K562 (cell line): ENCODE data around the gene ARHGEF18. TPM values are rescaled to one million over a fixed set of nuclear protein-coding genes. Genes with fewer than 3 reads are reported as not detected.

Source experiments
- CHD1 ChIP-seq: fragments of 200-600 bp; sonication (generic); IDR thresholded peaks from one replicate; pipeline ENCODE4 v1.6.1; 2012; ENCODE audit warnings: mild to moderate bottlenecking, moderate library complexity, low read length, inconsistent platforms
- GATA2 ChIP-seq: sonication (generic); formaldehyde crosslinking; IDR thresholded peaks from 2 replicates; pipeline ENCODE4 v1.4.0; 2020; ENCODE audit warnings: mild to moderate bottlenecking, missing genetic modification reagents
- ZNF707 ChIP-seq: fragments of 250-450 bp; sonication (Bioruptor Pico); conservative IDR thresholded peaks from 2 replicates; pipeline ENCODE4 v1.8.0; 2022; ENCODE audit warnings: inconsistent platforms, mild to moderate bottlenecking, moderate library complexity
- polyA plus RNA-seq, 8 experiments: library from polyadenylated mRNA; depleted of rRNA in 4 of 8; stranded (reverse) in 5 of 8; unstranded in 3 of 8; fragments of >200 nt; fragmentation: Nextera tagmentation in 2 of 8; fragmentation: Illumina TruSeq in 1 of 8; extraction: Ambion mirVana in 2 of 8; extraction: Trizol in 1 of 8; gene quantifications; 2 replicates each; pipeline versions ENCODE4 v1.2.1 to v1.2.3, GENCODE V29; 2011 to 2014; ENCODE audit warnings: inconsistent platforms in 1 of 8, missing spikeins in 1 of 8
- total RNA-seq, 7 experiments: library from RNA; depleted of rRNA in 6 of 7; stranded (reverse); fragments of >200 nt in 6 of 7; fragmentation: Illumina TruSeq in 2 of 7; extraction: Trizol in 2 of 7; gene quantifications; 2 replicates each; pipeline versions ENCODE4 v1.2.1 to v1.2.3, GENCODE V29; 2011 to 2021; ENCODE audit warnings: low replicate concordance in 1 of 7
- TF ChIP-seq, protein P1 (sequence below): fragments of 450-650 bp; IDR thresholded peaks from 2 replicates; pipeline ENCODE4 v1.6.1; 2016; ENCODE audit warnings: low read depth
- TF ChIP-seq, protein P2 (sequence below): fragments of 200-400 bp; formaldehyde crosslinking; IDR thresholded peaks from 2 replicates; pipeline ENCODE4 v1.6.1; 2017; ENCODE audit warnings: mild to moderate bottlenecking, low read depth, low read length, moderate library complexity

The ARHGEF18 gene
- total and polyA plus RNA-seq, 9 of the 15 experiments (the other 6 are each of a cell fraction or from before 2014, with no cell fraction given): 0.04 to 16.5 (median 4.5) TPM

DNA sequence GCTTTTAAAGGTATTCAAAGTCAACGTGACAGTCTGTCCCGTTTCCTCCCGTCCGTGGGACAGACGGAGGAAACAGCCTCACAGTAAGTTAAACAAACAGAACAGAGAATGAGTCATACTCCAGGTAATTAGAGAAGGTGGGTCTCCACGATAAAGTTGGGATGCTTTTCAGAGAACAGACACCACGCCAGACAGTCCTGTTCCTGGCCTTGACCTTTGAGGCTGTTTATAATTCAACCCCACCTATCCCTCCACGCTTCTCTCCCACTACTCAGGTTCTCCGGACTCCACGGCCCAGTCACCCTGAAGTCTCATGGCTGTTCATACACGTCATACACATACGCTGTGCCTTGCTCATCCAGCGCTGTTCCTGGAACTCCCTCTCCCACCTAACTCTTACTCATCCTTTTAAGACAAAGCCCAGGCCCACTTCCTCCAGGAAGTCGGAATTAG, 42.5 kb downstream of the ARHGEF18 start (continued):
- TF ChIP-seq, protein P1, sequence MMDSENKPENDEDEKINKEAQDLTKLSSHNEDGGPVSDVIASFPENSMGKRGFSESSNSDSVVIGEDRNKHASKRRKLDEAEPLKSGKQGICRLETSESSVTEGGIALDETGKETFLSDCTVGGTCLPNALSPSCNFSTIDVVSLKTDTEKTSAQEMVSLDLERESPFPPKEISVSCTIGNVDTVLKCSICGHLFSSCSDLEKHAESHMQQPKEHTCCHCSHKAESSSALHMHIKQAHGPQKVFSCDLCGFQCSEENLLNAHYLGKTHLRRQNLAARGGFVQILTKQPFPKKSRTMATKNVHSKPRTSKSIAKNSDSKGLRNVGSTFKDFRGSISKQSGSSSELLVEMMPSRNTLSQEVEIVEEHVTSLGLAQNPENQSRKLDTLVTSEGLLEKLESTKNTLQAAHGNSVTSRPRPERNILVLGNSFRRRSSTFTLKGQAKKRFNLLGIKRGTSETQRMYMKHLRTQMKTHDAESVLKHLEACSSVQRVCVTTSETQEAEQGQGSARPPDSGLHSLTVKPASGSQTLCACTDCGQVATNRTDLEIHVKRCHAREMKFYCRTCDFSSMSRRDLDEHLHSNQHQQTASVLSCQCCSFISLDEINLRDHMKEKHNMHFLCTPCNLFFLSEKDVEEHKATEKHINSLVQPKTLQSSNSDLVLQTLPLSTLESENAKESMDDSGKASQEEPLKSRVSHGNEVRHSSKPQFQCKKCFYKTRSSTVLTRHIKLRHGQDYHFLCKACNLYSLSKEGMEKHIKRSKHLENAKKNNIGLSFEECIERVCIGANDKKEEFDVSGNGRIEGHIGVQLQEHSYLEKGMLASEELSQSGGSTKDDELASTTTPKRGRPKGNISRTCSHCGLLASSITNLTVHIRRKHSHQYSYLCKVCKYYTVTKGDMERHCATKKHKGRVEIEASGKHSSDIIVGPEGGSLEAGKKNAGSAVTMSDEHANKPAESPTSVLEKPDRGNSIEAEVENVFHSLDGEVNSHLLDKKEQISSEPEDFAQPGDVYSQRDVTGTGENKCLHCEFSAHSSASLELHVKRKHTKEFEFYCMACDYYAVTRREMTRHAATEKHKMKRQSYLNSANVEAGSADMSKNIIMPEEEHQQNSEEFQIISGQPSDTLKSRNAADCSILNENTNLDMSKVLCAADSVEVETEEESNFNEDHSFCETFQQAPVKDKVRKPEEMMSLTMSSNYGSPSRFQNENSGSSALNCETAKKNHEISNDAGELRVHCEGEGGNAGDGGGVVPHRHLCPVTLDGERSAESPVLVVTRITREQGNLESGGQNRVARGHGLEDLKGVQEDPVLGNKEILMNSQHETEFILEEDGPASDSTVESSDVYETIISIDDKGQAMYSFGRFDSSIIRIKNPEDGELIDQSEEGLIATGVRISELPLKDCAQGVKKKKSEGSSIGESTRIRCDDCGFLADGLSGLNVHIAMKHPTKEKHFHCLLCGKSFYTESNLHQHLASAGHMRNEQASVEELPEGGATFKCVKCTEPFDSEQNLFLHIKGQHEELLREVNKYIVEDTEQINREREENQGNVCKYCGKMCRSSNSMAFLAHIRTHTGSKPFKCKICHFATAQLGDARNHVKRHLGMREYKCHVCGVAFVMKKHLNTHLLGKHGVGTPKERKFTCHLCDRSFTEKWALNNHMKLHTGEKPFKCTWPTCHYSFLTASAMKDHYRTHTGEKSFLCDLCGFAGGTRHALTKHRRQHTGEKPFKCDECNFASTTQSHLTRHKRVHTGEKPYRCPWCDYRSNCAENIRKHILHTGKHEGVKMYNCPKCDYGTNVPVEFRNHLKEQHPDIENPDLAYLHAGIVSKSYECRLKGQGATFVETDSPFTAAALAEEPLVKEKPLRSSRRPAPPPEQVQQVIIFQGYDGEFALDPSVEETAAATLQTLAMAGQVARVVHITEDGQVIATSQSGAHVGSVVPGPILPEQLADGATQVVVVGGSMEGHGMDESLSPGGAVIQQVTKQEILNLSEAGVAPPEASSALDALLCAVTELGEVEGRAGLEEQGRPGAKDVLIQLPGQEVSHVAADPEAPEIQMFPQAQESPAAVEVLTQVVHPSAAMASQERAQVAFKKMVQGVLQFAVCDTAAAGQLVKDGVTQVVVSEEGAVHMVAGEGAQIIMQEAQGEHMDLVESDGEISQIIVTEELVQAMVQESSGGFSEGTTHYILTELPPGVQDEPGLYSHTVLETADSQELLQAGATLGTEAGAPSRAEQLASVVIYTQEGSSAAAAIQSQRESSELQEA: no peak
- no peak for TF ChIP-seq ZNF707 (CRISPR knock-in tag)
- no peak for TF ChIP-seq CHD1
- TF ChIP-seq GATA2 (CRISPR knock-in tag): no peak
- TF ChIP-seq, protein P2, sequence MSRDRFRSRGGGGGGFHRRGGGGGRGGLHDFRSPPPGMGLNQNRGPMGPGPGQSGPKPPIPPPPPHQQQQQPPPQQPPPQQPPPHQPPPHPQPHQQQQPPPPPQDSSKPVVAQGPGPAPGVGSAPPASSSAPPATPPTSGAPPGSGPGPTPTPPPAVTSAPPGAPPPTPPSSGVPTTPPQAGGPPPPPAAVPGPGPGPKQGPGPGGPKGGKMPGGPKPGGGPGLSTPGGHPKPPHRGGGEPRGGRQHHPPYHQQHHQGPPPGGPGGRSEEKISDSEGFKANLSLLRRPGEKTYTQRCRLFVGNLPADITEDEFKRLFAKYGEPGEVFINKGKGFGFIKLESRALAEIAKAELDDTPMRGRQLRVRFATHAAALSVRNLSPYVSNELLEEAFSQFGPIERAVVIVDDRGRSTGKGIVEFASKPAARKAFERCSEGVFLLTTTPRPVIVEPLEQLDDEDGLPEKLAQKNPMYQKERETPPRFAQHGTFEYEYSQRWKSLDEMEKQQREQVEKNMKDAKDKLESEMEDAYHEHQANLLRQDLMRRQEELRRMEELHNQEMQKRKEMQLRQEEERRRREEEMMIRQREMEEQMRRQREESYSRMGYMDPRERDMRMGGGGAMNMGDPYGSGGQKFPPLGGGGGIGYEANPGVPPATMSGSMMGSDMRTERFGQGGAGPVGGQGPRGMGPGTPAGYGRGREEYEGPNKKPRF: no peak
